Stimulated activated naive CD8-positive, alpha-beta T cell treated with anti-CD3 and anti-CD28 coated beads, Interleukin-15, amount 100 ng/mL, for 72 hours (primary cell): ENCODE measurements around the gene ZFAND2A.
A peak's percentile ranks its signal among the peaks of the same experiment; 100 is the strongest.
"Not testable (repeated sequence)": the region's sequence is repeated elsewhere in the genome, so short reads cannot be mapped to it uniquely, and the experiment has no call there.

Experiments used
- ATAC-seq: fragments of 150-1000 bp; cut with Tn5 transposase; 2 replicates; pipeline ENCODE4 v1.10.0; 2021; ENCODE audit warnings: mild to moderate bottlenecking, moderate library complexity
- DNase-seq, 2 donors: peaks; one replicate each; pipeline ENCODE4 v3.0.0; 2021 to 2022
- H3K27ac Mint-ChIP-seq, 2 donors: one replicate each; pipeline ENCODE4 v1.8.0; 2022; ENCODE audit warnings: mild to moderate bottlenecking in 2 of 2, mixed read lengths in 2 of 2, moderate library complexity in 2 of 2
- H3K27me3 Mint-ChIP-seq: one replicate; pipeline ENCODE4 v1.8.0; 2022; ENCODE audit warnings: mixed read lengths
- H3K4me1 Mint-ChIP-seq: one replicate; pipeline ENCODE4 v1.8.0; 2022; ENCODE audit warnings: mild to moderate bottlenecking, mixed read lengths
- H3K4me3 Mint-ChIP-seq, 2 donors: one replicate each; pipeline ENCODE4 v1.8.0; 2022; ENCODE audit warnings: mild to moderate bottlenecking in 2 of 2, mixed read lengths in 2 of 2, moderate library complexity in 1 of 2
- H3K9me3 Mint-ChIP-seq, 2 donors: one replicate each; pipeline ENCODE4 v1.8.0; 2022; ENCODE audit warnings: mixed read lengths in 2 of 2

ZFAND2A gene

DNA sequence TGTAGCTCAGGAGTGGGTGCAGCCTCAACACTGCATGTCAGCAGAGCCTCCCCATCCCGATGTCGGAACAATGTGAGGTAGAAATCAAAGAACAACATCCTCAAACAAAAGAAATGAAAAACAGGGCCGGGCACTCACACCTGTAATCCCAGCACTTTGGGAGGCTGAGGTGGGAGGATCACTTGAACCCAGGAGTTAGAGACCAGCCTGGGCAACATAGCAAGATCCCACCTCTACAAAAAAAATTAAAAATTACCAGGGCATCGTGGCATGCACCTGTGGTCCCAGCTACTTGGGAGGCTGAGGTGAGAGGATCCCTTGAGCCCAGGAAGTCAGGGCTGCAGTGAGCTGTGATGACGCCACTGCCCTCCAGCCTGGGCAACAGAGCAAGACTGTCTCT is 17.0 kb downstream of the ZFAND2A start:
- not testable (repeated sequence) for ATAC-seq, H3K4me3 Mint-ChIP-seq, H3K4me1 Mint-ChIP-seq, H3K27ac Mint-ChIP-seq, DNase-seq, H3K9me3 Mint-ChIP-seq, H3K27me3 Mint-ChIP-seq

DNA sequence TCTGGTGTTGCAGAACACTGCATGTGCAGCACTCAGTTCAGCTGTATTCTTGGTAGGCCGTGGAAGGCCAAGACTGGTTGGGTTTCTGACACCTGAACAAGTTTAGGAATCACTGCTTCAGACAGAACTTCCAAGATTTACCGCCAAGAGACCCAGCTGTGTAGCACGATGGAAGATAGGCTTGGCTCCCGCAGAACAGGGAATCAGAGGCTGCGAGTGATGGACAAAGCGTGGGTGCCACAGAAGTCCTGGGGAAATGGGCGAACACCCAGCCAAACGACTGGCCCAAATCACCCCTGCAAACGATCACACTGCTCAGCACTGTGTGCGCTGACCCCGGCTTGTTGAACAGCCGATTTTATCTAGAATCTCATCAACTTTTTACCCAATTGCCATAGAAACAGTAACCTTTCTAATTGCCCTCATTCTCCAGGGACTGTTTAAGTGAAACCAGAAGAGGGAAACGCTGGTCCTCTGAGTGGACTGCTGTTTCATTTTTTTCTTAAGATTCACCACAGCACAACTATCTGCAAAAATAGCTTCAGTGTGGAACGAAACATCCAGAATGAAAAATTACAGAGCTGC is 17.9 kb downstream of the ZFAND2A start:
- Mint-ChIP-seq H3K27ac (no peak overlapping the region), H3K27me3 (no peaks in the 10 kb centered on the region), H3K4me3 (no peak overlapping the region), H3K4me1 (peaks cover 13% of the 10 kb centered on the region), H3K9me3 (no peaks in the 10 kb centered on the region)
- no peak for DNase-seq
- no peak for ATAC-seq

DNA sequence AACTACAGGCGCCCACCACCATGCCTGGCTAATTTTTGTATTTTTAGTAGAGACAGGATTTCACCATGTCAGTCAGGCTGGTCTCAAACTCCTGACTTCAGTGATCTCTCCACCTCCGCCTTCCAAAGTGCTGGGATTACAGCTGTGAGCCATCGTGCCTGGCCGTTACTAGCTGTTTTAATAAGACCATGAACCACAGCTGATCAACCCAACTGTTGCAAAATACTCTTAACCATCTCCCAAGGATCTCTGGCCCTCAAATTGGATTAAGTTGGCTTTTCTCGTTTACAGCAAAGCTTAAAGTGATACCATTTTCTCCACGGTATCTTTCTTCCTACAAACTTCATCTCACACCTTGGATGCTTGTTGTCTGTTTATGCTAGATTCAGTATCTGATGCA is 18.3 kb downstream of the ZFAND2A start:
- no peak for ATAC-seq
- Mint-ChIP-seq H3K27ac (no peak overlapping the region), H3K9me3 (no peaks in the 10 kb centered on the region), H3K27me3 (no peaks in the 10 kb centered on the region), H3K4me1 (peaks cover 18% of the 10 kb centered on the region), H3K4me3 (no peak overlapping the region)
- DNase-seq, result no peak

DNA sequence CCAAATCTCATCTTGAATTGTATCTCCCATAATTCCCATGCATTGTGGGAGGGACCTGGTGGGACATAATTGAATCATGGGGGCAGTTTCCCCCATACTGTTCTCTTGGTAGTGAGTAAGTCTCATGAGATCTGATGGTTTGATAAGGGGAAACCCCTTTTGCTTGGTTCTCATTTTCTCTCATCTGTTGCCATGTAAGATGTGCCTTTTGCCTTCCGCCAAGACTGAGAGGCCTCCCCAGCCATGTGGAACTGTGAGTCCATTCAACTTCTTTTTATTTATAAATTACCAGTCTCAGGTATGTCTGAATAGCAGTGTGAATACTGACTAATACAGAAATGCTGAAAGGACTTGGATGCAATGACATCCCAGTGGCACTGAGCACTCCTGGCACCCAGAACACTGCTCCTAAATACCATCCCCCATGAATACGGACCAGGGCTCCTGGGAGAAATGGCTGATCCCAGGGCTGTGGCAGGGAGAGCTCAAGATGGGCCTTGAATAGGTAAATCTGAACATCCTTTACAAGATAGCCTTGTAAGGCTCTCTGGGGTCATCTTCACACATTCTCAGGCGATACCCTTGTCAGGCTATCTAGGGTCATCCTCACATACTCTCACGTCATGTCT is 19.4 kb downstream of the ZFAND2A start:
- Mint-ChIP-seq H3K9me3 (no peaks in the 10 kb centered on the region), H3K27me3 (no peaks in the 10 kb centered on the region), H3K27ac (peak overlapping the region in 1 of 2 donors; percentile 35), H3K4me3 (no peak overlapping the region), H3K4me1 (peaks cover 20% of the 10 kb centered on the region)
- ATAC-seq (no peak), DNase-seq (no peak)

DNA sequence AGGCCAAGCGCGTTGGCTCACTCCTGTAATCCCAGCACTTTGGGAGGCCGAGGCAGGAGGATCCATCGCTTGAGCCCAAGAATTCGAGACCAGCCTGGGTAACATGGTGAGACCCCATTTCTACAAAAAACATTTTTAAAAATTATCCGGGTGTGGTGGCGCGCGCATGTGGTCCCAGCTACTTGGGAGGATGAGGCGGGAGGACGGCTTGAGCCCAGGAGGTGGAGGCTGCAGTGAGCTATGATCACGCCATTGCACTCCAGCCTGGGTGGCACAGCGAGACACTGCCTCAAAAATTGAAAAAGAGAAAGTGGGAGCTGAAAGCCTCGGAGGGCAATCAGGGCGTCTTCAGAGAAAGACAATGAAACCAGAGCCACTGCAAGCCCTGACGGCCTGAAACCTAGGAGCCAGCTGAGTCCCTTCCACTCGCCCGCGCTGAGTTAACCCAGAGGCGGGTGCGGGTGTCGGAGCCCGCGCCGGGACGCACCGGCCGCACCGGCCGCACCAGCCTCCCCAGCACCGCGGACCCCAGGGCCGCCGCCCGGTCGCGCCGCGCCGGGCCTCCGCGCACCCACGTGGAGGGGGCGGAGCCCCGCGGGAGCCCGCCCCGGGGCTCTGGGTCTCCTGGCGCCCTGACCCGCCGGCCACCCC is 22.4 kb downstream of the ZFAND2A start:
- Mint-ChIP-seq H3K9me3 (no peaks in the 10 kb centered on the region), H3K4me3 (peak overlapping the region; percentile 87 to 88), H3K27me3 (no peaks in the 10 kb centered on the region), H3K27ac (peak overlapping the region in 1 of 2 donors; percentile 95), H3K4me1 (peaks cover 20% of the 10 kb centered on the region)
- ATAC-seq (peak; percentile 82), DNase-seq (no peak)

DNA sequence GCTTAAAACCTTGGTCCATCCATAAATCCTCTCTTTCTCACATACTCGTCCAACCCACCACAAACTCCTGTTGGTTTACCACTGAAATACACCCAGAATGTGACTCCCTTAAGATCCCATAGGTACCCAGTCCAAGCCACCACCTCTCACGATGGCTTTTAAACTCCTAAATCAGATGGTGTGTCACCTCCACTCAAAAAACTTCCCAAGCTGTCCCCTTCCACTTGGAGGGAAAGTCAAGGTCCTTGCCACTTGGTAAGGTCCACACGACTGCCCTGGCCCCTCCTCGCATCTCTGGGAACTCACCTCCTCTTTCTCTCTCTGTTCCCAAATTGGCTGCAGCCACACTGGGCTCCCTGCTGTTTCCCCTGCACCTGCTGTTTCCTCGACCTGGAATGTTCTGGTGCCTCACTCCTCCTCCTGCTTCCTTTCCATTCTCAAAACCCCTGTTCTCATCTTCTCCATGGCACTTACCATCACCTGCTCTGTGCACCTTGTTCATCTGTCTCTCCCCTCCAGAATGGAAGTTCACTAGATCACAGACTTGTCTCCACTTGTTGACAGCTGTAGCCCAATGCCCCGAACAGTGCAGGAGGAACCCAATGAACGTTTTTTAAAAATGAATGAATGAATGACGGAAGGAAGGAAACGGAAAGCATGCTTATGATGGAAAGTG is 23.0 kb downstream of the ZFAND2A start:
- Mint-ChIP-seq H3K27ac (peak overlapping the region in 1 of 2 donors; percentile 90), H3K4me3 (peak overlapping the region; percentile 64 to 85), H3K4me1 (peaks cover 20% of the 10 kb centered on the region), H3K9me3 (no peaks in the 10 kb centered on the region), H3K27me3 (no peaks in the 10 kb centered on the region)
- DNase-seq, result no peak
- ATAC-seq, result no peak

DNA sequence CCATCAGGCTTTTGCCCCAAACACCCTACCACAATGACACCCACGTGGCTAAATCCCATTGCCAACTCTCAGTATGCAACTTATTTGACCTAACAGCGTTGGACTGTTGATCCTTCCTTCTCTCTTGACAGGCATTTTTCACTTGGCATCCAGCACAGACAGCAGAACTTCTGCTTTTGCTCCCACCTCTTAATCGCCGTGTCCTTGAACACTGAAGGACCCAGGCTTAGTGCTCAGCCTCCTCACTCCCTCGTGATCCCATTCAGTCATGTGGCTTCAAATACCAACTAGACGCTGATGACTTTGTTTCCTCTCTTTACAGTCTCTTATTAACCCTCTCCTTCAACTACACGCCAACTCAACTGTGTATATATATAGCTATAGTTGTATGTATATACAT is 25.0 kb downstream of the ZFAND2A start:
- H3K4me1 Mint-ChIP-seq, result peaks cover 14% of the 10 kb centered on the region

DNA sequence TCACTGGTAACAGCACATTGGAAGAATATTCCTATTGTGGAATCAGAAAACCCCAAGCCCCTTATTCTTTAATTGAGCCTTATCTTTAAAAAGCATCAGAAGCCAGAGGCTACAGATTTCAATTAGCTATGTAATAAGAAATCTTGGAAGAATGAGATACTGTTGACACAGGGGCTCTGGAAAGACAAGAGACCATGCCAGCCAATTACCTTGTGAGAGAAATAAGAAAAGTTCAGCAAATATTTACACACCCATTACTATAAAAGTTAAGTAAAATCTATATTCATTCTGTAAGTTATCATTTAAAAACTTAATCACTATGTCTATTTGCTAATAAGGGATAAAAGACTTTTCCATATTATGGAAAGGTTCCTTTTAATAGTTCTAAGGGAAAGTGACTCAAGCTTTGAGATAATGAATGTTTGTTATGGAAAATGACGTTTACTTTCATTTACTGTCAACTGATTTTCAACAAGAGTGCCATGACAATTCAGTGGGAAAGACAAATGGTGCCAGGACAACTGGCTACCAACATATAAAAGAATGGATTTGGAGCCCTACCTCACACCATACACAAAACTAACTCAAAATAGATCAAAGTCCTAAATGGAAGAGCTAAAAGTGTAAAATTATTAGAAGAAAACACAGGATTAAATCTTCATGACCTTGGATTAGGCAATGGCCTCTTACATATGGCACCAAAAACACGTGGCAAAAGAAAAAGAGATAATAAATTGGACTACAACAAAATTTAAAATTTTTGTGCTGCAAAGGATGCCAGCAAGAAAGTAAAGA is 28.3 kb downstream of the ZFAND2A start:
- ATAC-seq (no peak), DNase-seq (no peak)
- no peak overlapping the region for H3K4me3 Mint-ChIP-seq
- no peaks in the 10 kb centered on the region for H3K27me3 Mint-ChIP-seq
- no peaks in the 10 kb centered on the region for H3K9me3 Mint-ChIP-seq
- H3K27ac Mint-ChIP-seq, result no peak overlapping the region
- peaks cover 3% of the 10 kb centered on the region for H3K4me1 Mint-ChIP-seq

More for the DNA sequence above, 25.0 kb downstream of the ZFAND2A start:
- Mint-ChIP-seq H3K27ac (no peak overlapping the region), H3K27me3 (no peaks in the 10 kb centered on the region), H3K9me3 (no peaks in the 10 kb centered on the region), H3K4me3 (no peak overlapping the region)
- DNase-seq (no peak), ATAC-seq (no peak)

DNA sequence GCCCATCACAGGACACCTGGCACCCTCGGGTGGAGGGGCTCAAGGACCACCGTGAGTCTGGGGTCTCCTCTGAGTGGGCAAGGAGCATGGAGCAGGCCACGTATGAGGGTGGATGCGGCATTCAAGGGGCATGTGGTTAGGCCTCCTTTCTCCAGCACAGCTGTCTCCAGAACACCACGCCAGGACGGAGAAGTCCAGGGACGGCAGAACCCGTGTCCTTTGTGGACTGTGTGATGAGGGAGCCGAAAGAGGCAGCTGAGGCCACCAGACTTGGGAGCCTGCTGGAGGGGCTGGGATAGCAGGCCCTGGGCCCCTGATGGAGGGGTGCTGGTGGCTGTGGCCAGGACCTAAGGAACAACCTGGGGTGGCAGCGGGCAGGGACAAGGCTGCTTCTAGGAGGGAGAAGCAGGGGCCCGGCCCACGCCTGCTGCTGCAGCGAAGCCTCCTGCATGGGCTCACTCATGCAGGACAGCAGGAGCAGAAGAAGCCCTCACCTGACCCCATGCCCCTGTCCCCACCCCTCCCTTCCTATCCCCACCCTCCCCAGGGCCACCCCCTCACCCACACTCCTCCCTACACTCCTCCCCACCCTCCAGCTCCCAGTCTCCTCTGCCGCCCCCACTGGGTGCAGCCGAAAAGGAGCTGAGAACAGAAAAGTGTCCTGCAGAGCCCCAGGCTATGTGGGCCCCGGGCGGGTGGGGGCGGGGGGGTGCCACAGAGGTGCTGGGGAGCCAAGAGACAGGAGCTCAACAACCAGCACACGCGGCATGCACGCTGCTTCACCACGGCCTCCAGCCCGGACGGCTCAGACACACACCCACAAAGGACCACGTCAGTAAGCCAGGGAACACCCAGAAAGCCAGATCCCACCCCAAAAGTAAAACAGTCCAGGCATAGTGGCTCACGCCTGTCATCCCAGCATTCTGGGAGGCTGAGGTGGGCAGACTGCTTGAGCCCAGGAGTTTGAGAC is 29.7 kb downstream of the ZFAND2A start:
- H3K4me3 Mint-ChIP-seq, result no peak overlapping the region
- DNase-seq (no peak), ATAC-seq (no peak)
- no peaks in the 10 kb centered on the region for H3K4me1 Mint-ChIP-seq
- H3K27me3 Mint-ChIP-seq, result no peaks in the 10 kb centered on the region
- H3K9me3 Mint-ChIP-seq, result no peaks in the 10 kb centered on the region
- H3K27ac Mint-ChIP-seq, result no peak overlapping the region

DNA sequence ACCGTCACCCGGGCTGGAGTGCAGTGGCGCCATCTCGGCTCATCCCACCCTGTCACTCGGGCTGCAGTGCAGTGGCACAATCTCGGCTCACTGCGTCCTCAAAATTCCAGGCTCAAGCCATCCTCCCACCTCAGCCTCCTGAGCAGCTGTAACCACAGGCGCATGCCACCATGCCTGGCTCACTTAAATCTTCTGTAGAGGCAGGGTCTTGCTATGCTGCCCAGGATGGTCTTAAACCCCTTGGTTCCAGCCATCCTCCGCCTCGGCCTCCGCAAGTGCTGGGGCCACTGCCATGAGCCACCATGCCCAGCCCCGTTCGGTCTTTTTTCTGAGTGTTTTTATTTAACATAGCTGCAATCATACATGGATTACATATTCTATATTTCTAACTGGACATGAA is 30.6 kb downstream of the ZFAND2A start:
- Mint-ChIP-seq H3K27ac (peak overlapping the region in 1 of 2 donors; percentile 89), H3K4me1 (no peaks in the 10 kb centered on the region), H3K4me3 (no peak overlapping the region), H3K9me3 (no peaks in the 10 kb centered on the region), H3K27me3 (no peaks in the 10 kb centered on the region)
- no peak for DNase-seq
- no peak for ATAC-seq

DNA sequence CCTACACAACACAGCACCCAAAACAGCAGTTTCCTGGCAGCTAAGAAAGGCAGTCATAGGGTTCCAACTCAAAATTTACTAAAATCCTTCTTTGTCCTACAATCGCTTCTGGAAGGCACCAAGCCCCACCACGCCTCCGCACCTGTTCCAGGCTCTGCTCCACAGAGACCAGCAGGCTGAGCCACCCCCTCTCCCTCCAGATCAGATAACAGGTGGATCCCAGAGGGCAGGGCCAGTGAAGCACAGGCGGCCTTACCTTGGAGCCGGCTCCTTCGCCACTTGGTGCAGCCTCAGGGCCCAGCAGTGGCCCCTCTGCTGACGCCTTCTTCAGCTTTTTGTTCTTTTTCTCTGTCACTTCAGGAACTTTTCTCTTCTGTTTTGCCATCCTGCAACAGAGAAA is 33.0 kb downstream of the ZFAND2A start:
- no peak overlapping the region for H3K4me3 Mint-ChIP-seq
- H3K9me3 Mint-ChIP-seq, result no peaks in the 10 kb centered on the region
- H3K27ac Mint-ChIP-seq, result no peak overlapping the region
- ATAC-seq (no peak), DNase-seq (no peak)
- no peaks in the 10 kb centered on the region for H3K27me3 Mint-ChIP-seq
- H3K4me1 Mint-ChIP-seq, result no peaks in the 10 kb centered on the region

DNA sequence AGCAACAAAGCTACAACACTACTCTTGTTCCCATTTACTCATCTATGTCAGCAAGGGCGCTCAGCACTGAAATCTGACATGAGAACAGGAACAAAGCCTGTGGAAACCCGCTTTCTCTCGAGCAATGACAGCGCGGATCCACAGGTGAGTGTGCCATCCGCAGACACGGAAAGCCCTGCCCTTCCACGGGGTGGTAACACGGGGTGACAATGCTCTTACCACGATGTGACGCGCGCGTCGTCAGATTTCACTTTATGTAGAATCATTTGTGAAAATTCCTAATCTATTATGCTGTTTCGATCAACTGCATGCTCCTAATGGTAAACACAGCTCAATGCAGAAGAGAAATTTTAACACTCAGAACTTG is 34.4 kb downstream of the ZFAND2A start:
- ATAC-seq (no peak), DNase-seq (no peak)
- Mint-ChIP-seq H3K4me3 (no peak overlapping the region), H3K27me3 (no peaks in the 10 kb centered on the region), H3K4me1 (no peaks in the 10 kb centered on the region), H3K27ac (no peak overlapping the region), H3K9me3 (no peaks in the 10 kb centered on the region)

DNA sequence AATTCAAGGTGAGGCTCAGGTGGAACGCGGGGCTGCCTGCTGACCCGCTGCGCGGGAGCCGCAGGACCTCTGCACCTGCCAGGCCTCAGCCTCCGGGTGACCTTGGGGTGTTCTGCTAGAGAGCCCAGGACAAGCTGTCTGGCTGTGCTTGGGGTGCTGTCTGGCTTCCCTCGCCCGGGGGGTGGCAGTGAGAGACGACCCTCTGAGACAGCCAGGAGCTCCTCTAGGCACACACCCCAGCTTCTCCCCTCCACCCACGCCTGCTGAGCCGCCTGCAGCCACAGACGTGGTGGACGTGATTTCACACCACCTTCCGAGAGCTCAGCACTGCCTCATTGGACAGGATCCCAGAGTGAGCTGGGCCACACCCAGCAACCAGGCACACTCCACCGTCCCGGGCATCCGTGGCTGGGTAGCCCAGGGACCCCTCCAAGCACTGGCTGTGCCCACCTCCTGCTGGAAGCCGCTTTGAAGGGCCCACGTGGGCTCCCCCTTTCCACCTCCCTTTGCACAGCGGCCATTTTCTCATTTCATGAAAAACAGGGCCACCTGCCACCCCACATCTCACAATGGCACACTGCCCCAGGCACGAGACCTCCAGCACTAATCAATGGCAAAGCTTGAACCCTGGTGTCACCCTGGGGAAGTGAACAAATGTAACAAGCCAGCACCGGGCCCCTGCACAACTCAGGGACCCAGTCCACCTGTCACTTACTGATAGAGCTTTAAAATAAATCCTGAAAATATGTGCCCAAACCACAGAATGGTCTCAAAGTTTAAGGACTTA is 35.0 kb downstream of the ZFAND2A start:
- no peak for ATAC-seq
- H3K9me3 Mint-ChIP-seq, result no peaks in the 10 kb centered on the region
- no peaks in the 10 kb centered on the region for H3K4me1 Mint-ChIP-seq
- DNase-seq, result no peak
- no peaks in the 10 kb centered on the region for H3K27me3 Mint-ChIP-seq
- H3K4me3 Mint-ChIP-seq, result no peak overlapping the region
- no peak overlapping the region for H3K27ac Mint-ChIP-seq

DNA sequence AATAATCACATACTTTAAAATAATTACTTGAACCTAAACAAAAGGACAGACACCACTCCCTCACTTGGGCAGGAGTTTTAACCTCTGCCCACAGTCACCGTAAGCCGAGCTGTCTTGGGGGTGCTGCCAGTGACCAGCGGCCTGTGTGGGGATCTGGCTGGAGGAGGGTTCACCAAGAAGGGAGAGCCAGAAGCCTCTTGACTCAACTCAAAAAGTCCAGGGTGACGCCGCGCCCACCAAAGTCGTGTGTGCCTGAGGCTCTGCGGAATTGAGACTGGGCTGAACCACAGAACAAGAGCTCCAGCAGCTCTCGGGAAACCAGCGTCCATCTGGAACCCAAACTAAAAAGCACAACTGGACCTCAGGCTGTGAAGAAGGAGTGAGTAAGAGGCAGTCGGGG is 35.8 kb downstream of the ZFAND2A start:
- H3K27ac Mint-ChIP-seq, result no peak overlapping the region
- H3K4me3 Mint-ChIP-seq, result no peak overlapping the region
- ATAC-seq, result no peak
- no peaks in the 10 kb centered on the region for H3K9me3 Mint-ChIP-seq
- no peaks in the 10 kb centered on the region for H3K27me3 Mint-ChIP-seq
- DNase-seq, result no peak
- H3K4me1 Mint-ChIP-seq, result peaks cover 4% of the 10 kb centered on the region
